Trophoblast cell (in vitro differentiated cells and primary cell): Measurements from ENCODE around the gene TAF13.
A peak's percentile ranks its signal among the peaks of the same experiment; 100 is the strongest.

Experiments used
- DNase-seq, 2 donors: peaks; one replicate each; pipeline ENCODE4 v3.0.0-alpha.2; 2016
- H2AFZ ChIP-seq: 2 replicates; pipeline ENCODE4 v1.6.1; 2013; ENCODE audit warnings: low read length, moderate library complexity, mild to moderate bottlenecking; ENCODE audit not compliant: insufficient read depth, poor library complexity
- H2AK5ac ChIP-seq: 2 replicates; pipeline ENCODE4 v1.6.1; 2013; ENCODE audit warnings: mild to moderate bottlenecking, low read length
- H2BK120ac ChIP-seq: 2 replicates; pipeline ENCODE4 v1.6.1; 2013; ENCODE audit warnings: low read length, mild to moderate bottlenecking, moderate library complexity; ENCODE audit not compliant: insufficient read depth, poor library complexity
- H2BK12ac ChIP-seq: 2 replicates; pipeline ENCODE4 v1.6.1; 2013; ENCODE audit warnings: mild to moderate bottlenecking, low read length, moderate library complexity
- H2BK5ac ChIP-seq: 2 replicates; pipeline ENCODE4 v1.6.1; 2013; ENCODE audit warnings: low read length, low read depth, moderate library complexity, mild to moderate bottlenecking; ENCODE audit not compliant: poor library complexity
- H3K14ac ChIP-seq: 2 replicates; pipeline ENCODE4 v1.6.1; 2013; ENCODE audit warnings: mild to moderate bottlenecking, low read length
- H3K18ac ChIP-seq: 2 replicates; pipeline ENCODE4 v1.6.1; 2013; ENCODE audit warnings: mild to moderate bottlenecking, low read length
- H3K23ac ChIP-seq: 2 replicates; pipeline ENCODE4 v1.6.1; 2013; ENCODE audit warnings: low read length
- H3K27ac ChIP-seq: 2 replicates; pipeline ENCODE4 v1.5.1; 2013; ENCODE audit warnings: low read depth, mild to moderate bottlenecking, inconsistent platforms, low read length, moderate library complexity
- H3K27me3 ChIP-seq: 2 replicates; pipeline ENCODE4 v1.6.1; 2013; ENCODE audit warnings: inconsistent platforms, mild to moderate bottlenecking, low read length, moderate library complexity; ENCODE audit not compliant: insufficient read depth
- H3K36me3 ChIP-seq, 2 experiments: 1 replicate in 1 of 2; 2 replicates in 1 of 2; pipeline ENCODE4 v1.6.1; 2013; ENCODE audit warnings: low read length in 2 of 2, mild to moderate bottlenecking in 2 of 2, moderate library complexity in 1 of 2; ENCODE audit not compliant: insufficient read depth in 2 of 2, control insufficient read depth in 1 of 2
- H3K4ac ChIP-seq: 2 replicates; pipeline ENCODE4 v1.6.1; 2013; ENCODE audit warnings: low read depth, mild to moderate bottlenecking, low read length, moderate library complexity
- H3K4me1 ChIP-seq, 2 experiments: 1 replicate in 1 of 2; 2 replicates in 1 of 2; pipeline ENCODE4 v1.6.1; 2013; ENCODE audit warnings: low read length in 2 of 2, mild to moderate bottlenecking in 2 of 2, moderate library complexity in 1 of 2; ENCODE audit not compliant: insufficient read depth in 2 of 2, control insufficient read depth in 1 of 2
- H3K4me2 ChIP-seq: 2 replicates; pipeline ENCODE4 v1.6.1; 2013; ENCODE audit warnings: inconsistent platforms, mild to moderate bottlenecking, low read length, moderate library complexity
- H3K4me3 ChIP-seq: 2 replicates; pipeline ENCODE4 v1.5.1; 2013; ENCODE audit warnings: mild to moderate bottlenecking, low read depth, low read length, inconsistent platforms
- H3K79me1 ChIP-seq: one replicate; pipeline ENCODE4 v1.6.1; 2013; ENCODE audit warnings: low read length
- H3K79me2 ChIP-seq: 2 replicates; pipeline ENCODE4 v1.6.1; 2013; ENCODE audit warnings: low read length, mild to moderate bottlenecking; ENCODE audit not compliant: control insufficient read depth, insufficient read depth, poor library complexity
- H3K9ac ChIP-seq: 2 replicates; pipeline ENCODE4 v1.6.1; 2013; ENCODE audit warnings: mild to moderate bottlenecking, low read length
- H3K9me3 ChIP-seq: 2 replicates; pipeline ENCODE4 v1.6.1; 2013; ENCODE audit warnings: low read depth, mild to moderate bottlenecking, control low read depth, inconsistent platforms, low read length; ENCODE audit not compliant: insufficient read depth
- H4K12ac ChIP-seq: 2 replicates; pipeline ENCODE4 v1.6.1; 2013; ENCODE audit warnings: low read depth, mild to moderate bottlenecking, low read length, moderate library complexity
- H4K8ac ChIP-seq: 2 replicates; pipeline ENCODE4 v1.6.1; 2013; ENCODE audit warnings: low read depth, mild to moderate bottlenecking, low read length, moderate library complexity
- H4K91ac ChIP-seq: one replicate; pipeline ENCODE4 v1.6.1; 2013; ENCODE audit warnings: low read depth, mild to moderate bottlenecking, low read length, moderate library complexity
- WGBS: extraction: QIAGEN DNeasy Blood & Tissue Kit; methylation state at CpG from one replicate; pipeline ENCODE4 v1.1.7; 2013; ENCODE audit warnings: missing lambda C conversion rate; ENCODE audit not compliant: insufficient read length, insufficient coverage; ENCODE audit errors: extremely low coverage; 5-methylcytosine and 5-hydroxymethylcytosine counted together

The TAF13 gene

DNA sequence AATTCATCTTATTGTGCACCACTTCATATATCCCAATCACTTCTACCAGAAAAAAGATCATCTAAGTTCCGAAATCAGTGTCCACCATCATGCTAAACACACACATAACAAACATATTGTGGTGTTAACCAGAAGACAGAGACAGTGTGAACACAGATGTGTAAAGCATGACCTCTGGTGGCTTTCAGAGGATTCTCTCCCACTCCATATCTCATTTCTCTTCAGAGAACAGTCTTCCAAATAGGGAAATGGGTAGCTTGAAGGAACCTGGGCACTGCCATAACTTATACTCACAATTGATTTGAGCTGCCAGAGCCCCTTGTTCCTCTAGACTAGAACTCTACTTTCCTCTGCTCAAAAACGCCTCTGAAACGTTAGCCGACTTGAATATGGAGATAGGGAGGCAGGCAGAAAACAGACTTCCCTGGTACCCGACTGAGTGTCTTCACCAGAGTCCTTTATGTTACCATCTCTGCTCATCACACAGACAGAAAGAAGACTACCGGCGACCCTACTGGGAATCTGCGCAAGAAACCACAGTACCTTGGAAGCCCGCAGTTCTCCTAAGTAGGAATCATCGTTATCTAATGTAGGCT, 36.4 kb upstream of the TAF13 start:
- peaks cover 18% of the 10 kb centered on the region for H3K27me3 ChIP-seq
- H3K14ac ChIP-seq = no peak overlapping the region
- H4K8ac ChIP-seq = no peak overlapping the region
- no peak overlapping the region for H4K12ac ChIP-seq
- H3K27ac ChIP-seq = no peak overlapping the region
- no peak overlapping the region for H3K9ac ChIP-seq
- H3K79me1 ChIP-seq = no peaks in the 10 kb centered on the region
- no peak overlapping the region for H2BK120ac ChIP-seq
- no peak overlapping the region for H3K18ac ChIP-seq
- DNase-seq = peak; percentile 20 to 67
- H3K23ac ChIP-seq = no peak overlapping the region
- H3K4me3 ChIP-seq = no peak overlapping the region
- no peak overlapping the region for H2AFZ ChIP-seq
- no peak overlapping the region for H2BK5ac ChIP-seq
- no peak overlapping the region for H2BK12ac ChIP-seq
- H3K4me1 ChIP-seq = peaks cover 4 to 7% of the 10 kb centered on the region in 2 experiments
- H3K4ac ChIP-seq = no peak overlapping the region
- no peaks in the 10 kb centered on the region for H3K79me2 ChIP-seq
- WGBS = no CpG with 5 or more reads among the region's 10 CpGs
- peak overlapping the region; percentile 30 for H3K4me2 ChIP-seq
- H2AK5ac ChIP-seq = no peak overlapping the region
- H3K36me3 ChIP-seq = no peaks in the 10 kb centered on the region
- H3K9me3 ChIP-seq = peaks cover 2% of the 10 kb centered on the region
- H4K91ac ChIP-seq = no peak overlapping the region

DNA sequence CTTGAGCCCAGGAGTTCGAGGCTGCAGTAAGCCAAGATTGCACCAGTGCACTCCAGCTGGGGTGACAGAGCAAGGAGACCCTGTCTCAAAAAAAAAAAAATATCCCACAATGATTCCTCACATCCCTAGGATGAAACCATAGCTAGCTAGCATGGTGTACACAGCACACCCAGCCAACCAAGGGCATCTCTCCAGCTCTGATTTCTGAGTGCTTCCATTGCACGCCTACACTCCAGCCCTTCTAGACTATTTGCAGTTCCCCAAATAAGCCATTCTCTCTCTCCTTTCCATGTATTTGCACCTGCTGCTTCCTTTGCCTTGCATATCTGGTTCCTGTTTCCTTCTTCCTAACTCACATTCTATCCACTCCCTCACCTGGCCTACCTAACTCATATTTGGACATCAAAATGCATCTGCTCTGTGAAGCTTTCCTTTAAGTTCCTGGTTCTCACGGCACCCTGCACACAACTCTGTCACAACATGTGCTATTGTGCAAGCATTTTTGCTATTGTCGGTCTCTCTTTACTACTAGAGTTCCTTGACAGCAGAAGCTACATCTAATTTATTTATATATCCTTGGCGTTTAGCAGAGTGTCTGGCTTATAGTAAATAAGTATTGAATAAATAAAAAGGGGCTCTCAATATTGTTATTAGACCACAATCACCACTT, 35.7 kb upstream of the TAF13 start:
- Histone ChIP-seq H4K91ac (no peak overlapping the region), H3K4ac (no peak overlapping the region), H3K79me2 (no peaks in the 10 kb centered on the region), H3K9me3 (peaks cover 2% of the 10 kb centered on the region), H3K4me2 (no peak overlapping the region), H3K27me3 (peaks cover 18% of the 10 kb centered on the region), H3K23ac (no peak overlapping the region), H2AK5ac (no peak overlapping the region), H3K4me3 (no peak overlapping the region), H2BK120ac (no peak overlapping the region), H2BK5ac (no peak overlapping the region), H3K9ac (no peak overlapping the region), H2AFZ (no peak overlapping the region), H3K36me3 (no peaks in the 10 kb centered on the region), H3K18ac (no peak overlapping the region), H3K14ac (no peak overlapping the region), H3K79me1 (no peaks in the 10 kb centered on the region), H4K8ac (no peak overlapping the region), H3K27ac (no peak overlapping the region), H3K4me1 (peaks cover 4 to 7% of the 10 kb centered on the region in 2 experiments), H2BK12ac (no peak overlapping the region), H4K12ac (no peak overlapping the region)
- DNase-seq = peak in 1 of 2 donors; percentile 29
- WGBS = no CpG with 5 or more reads among the region's 5 CpGs

DNA sequence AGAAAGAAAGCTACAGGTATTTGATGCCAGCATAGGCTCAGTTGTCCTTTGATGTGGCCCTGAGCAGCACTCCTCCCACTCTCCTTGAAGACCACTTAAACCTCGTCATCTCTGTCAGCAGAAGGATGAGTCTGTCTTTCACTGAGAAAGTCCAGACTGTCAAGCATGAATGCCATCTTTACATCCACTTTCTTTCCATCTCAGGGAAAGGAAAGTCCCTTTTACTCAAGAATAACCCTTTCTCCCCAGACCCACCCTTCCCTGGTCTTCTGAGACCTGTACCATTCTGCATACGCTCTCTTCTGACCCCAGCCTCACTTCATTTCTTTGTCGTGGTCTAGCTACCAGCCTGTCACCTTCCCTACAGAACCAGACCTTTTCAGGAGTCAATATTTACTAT, 34.1 kb upstream of the TAF13 start:
- DNase-seq = no peak
- Histone ChIP-seq H3K4me1 (peaks cover 4 to 7% of the 10 kb centered on the region in 2 experiments), H3K23ac (no peak overlapping the region), H3K27me3 (peaks cover 18% of the 10 kb centered on the region), H4K12ac (no peak overlapping the region), H3K79me1 (no peaks in the 10 kb centered on the region), H2AK5ac (no peak overlapping the region), H3K9ac (no peak overlapping the region), H4K91ac (no peak overlapping the region), H3K27ac (no peak overlapping the region), H3K18ac (no peak overlapping the region), H3K36me3 (no peaks in the 10 kb centered on the region), H2BK120ac (no peak overlapping the region), H2BK5ac (no peak overlapping the region), H4K8ac (no peak overlapping the region), H2AFZ (no peak overlapping the region), H3K14ac (no peak overlapping the region), H3K4me2 (no peak overlapping the region), H3K4me3 (no peak overlapping the region), H3K4ac (no peak overlapping the region), H2BK12ac (no peak overlapping the region), H3K79me2 (no peaks in the 10 kb centered on the region), H3K9me3 (peaks cover 2% of the 10 kb centered on the region)
- no CpG with 5 or more reads among the region's 3 CpGs for WGBS

DNA sequence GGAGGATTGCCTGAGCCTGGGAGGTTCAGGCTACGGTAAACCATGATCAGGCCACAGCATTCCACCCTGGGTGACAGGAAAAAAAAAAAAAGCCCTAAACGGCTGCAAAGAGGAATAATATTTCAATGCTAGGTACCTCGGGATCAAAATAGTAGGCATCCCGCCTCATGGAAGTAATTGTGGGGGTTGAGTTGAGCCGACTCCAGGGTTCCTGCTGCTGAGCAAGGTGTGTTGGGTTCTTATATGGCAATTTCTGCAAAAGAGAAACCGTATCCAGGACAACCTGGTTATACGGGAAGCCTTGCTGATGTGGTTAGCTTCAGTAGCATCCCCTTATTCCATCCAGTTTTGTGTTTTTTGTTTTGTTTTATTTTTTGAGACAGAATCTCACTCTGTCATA, 32.0 kb upstream of the TAF13 start:
- H2BK5ac ChIP-seq = no peak overlapping the region
- H3K14ac ChIP-seq = no peak overlapping the region
- H3K4me3 ChIP-seq = no peak overlapping the region
- H3K79me1 ChIP-seq = no peaks in the 10 kb centered on the region
- WGBS = no CpG with 5 or more reads among the region's 7 CpGs
- no peak overlapping the region for H3K27ac ChIP-seq
- H2AFZ ChIP-seq = no peak overlapping the region
- H3K27me3 ChIP-seq = no peaks in the 10 kb centered on the region
- no peak overlapping the region for H4K8ac ChIP-seq
- H3K23ac ChIP-seq = no peak overlapping the region
- no peak overlapping the region for H3K4me2 ChIP-seq
- H3K79me2 ChIP-seq = no peaks in the 10 kb centered on the region
- no peak overlapping the region for H3K9ac ChIP-seq
- no peak overlapping the region for H2BK12ac ChIP-seq
- no peak overlapping the region for H2AK5ac ChIP-seq
- H2BK120ac ChIP-seq = no peak overlapping the region
- H4K12ac ChIP-seq = no peak overlapping the region
- no peaks in the 10 kb centered on the region for H3K36me3 ChIP-seq
- DNase-seq = no peak
- H3K18ac ChIP-seq = no peak overlapping the region
- no peaks in the 10 kb centered on the region for H3K4me1 ChIP-seq
- no peak overlapping the region for H3K4ac ChIP-seq
- no peak overlapping the region for H4K91ac ChIP-seq
- no peaks in the 10 kb centered on the region for H3K9me3 ChIP-seq
